WTC11 (cell line): ENCODE data around the gene CD34.

ENCODE experiments used
- MXD4 ChIP-seq: fragments of 250-450 bp; sonication (Bioruptor Pico); IDR thresholded peaks from 2 replicates; pipeline ENCODE4 v1.8.0; 2021; ENCODE audit warnings: mild to moderate bottlenecking, moderate library complexity, borderline replicate concordance
- NR3C1 ChIP-seq: sonication (generic); formaldehyde crosslinking; conservative IDR thresholded peaks from 2 replicates; pipeline ENCODE4 v1.8.1; 2023; ENCODE audit warnings: low read depth, mild to moderate bottlenecking, missing genetic modification reagents
- TEAD1 ChIP-seq: sonication (generic); formaldehyde crosslinking; IDR thresholded peaks from 2 replicates; pipeline ENCODE4 v1.8.0; 2022; ENCODE audit warnings: mild to moderate bottlenecking, missing genetic modification reagents
- ZNF317 ChIP-seq: sonication (generic); formaldehyde crosslinking; IDR thresholded peaks from 2 replicates; pipeline ENCODE4 v1.8.1; 2023; ENCODE audit warnings: low read depth, mild to moderate bottlenecking, moderate library complexity, missing genetic modification reagents, borderline replicate concordance
- TF ChIP-seq, protein P1 (sequence below): fragments of 200-600 bp; IDR thresholded peaks from 2 replicates; pipeline ENCODE4 v1.8.0; 2022; ENCODE audit warnings: antibody characterized with exemption

DNA sequence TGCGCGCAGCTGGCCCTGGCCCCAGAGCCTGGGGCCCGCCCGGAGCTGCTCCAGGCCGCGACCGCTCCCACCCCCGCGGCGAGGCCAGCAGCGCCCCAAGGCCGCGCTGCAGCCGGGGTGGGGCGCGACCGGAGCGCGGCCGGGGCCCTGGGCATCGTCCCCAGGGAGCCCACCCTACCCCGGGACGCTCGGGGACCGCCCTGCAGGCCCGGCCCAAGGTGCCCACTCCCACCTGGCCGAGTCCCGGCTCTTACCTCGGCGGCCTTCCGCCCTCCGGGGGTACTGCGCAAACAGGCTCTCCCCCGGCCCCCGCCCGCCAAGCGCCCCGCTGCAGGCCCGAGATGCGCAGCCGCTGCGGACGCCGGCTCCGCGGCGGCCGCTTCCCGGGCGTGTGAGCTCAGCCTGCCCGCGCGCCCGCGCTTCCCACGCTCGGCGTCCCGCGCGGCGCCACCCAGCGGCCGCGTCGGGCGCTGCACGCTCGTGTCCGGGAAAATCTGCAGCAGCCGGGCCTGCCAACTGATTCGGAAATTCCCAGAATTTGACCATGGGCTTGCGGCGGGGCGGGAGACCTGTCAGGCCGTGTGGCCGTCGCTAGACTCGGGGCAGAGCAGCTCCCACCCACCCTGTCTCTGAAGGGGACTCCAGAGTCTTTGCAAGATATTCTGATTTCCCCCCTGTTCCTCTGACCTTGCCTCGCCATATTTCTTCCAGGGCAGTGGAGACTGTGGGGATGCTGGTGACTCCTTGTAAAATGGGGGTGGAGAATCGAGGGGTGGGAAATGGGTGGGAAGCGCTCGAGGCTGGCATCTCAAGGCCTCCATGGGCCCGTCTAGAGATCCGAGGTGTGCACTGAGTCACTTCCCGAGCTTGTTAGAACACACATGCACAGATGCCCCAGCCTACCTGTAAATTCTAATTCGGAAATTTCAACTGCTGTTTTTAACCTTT is 41.9 kb downstream of the CD34 start:
- TF ChIP-seq NR3C1 (no peak), MXD4 (no peak), ZNF317 (CRISPR knock-in tag) (no peak), TEAD1 (no peak)
- TF ChIP-seq, protein P1, sequence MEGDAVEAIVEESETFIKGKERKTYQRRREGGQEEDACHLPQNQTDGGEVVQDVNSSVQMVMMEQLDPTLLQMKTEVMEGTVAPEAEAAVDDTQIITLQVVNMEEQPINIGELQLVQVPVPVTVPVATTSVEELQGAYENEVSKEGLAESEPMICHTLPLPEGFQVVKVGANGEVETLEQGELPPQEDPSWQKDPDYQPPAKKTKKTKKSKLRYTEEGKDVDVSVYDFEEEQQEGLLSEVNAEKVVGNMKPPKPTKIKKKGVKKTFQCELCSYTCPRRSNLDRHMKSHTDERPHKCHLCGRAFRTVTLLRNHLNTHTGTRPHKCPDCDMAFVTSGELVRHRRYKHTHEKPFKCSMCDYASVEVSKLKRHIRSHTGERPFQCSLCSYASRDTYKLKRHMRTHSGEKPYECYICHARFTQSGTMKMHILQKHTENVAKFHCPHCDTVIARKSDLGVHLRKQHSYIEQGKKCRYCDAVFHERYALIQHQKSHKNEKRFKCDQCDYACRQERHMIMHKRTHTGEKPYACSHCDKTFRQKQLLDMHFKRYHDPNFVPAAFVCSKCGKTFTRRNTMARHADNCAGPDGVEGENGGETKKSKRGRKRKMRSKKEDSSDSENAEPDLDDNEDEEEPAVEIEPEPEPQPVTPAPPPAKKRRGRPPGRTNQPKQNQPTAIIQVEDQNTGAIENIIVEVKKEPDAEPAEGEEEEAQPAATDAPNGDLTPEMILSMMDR = peak; percentile 60
